CD4-positive, CD25-positive, alpha-beta regulatory T cell (primary cell): Measurements from ENCODE around the gene CBLIF. TPM values are rescaled to one million over a fixed set of nuclear protein-coding genes. Genes with fewer than 3 reads are reported as not detected.

Experiments used
- ATAC-seq, 2 donors: fragments of 150-1000 bp; cut with Tn5 transposase; one replicate each; pipeline ENCODE4 v1.10.0; 2021; ENCODE audit warnings: low read depth in 2 of 2, moderate number of reproducible peaks in 2 of 2, moderate library complexity in 1 of 2
- DNase-seq, 3 donors: peaks; one replicate each; pipeline versions ENCODE4 v3.0.0 to v3.0.0-alpha.2; 2012 to 2022; ENCODE audit warnings: mixed read lengths in 1 of 3
- H3K27ac ChIP-seq: one replicate; pipeline ENCODE4 v1.7.0; 2013; ENCODE audit warnings: mild to moderate bottlenecking, low read length; ENCODE audit not compliant: insufficient read depth, poor library complexity, severe bottlenecking
- H3K27me3 ChIP-seq: one replicate; pipeline ENCODE4 v1.7.0; 2013; ENCODE audit warnings: low read length; ENCODE audit not compliant: control insufficient read depth, insufficient read depth
- H3K36me3 ChIP-seq: one replicate; pipeline ENCODE4 v1.7.0; 2013; ENCODE audit warnings: mild to moderate bottlenecking, low read length, moderate library complexity; ENCODE audit not compliant: control insufficient read depth, insufficient read depth
- H3K4me1 ChIP-seq: 2 replicates; pipeline ENCODE4 v1.7.0; 2013; ENCODE audit warnings: mild to moderate bottlenecking, low read length; ENCODE audit not compliant: insufficient read depth, control insufficient read depth, poor library complexity, severe bottlenecking
- H3K4me3 ChIP-seq: one replicate; pipeline ENCODE4 v1.7.0; 2013; ENCODE audit warnings: low read depth, mild to moderate bottlenecking, low read length, moderate library complexity
- H3K9me3 ChIP-seq, 2 experiments: 1 replicate in 1 of 2; 2 replicates in 1 of 2; pipeline ENCODE4 v1.7.0; 2013; ENCODE audit warnings: low read length in 2 of 2, mild to moderate bottlenecking in 1 of 2, moderate library complexity in 1 of 2; ENCODE audit not compliant: control insufficient read depth in 2 of 2
- H3K27ac Mint-ChIP-seq, 3 donors: one replicate each; pipeline ENCODE4 v1.8.0; 2020 to 2022; ENCODE audit warnings: mild to moderate bottlenecking in 3 of 3, mixed read lengths in 3 of 3, moderate library complexity in 2 of 3
- H3K27me3 Mint-ChIP-seq: one replicate; pipeline ENCODE4 v1.8.0; 2022; ENCODE audit warnings: mild to moderate bottlenecking, mixed read lengths
- H3K36me3 Mint-ChIP-seq: one replicate; pipeline ENCODE4 v1.8.0; 2020; ENCODE audit warnings: mixed read lengths
- H3K4me1 Mint-ChIP-seq, 4 donors: one replicate each; pipeline ENCODE4 v1.8.0; 2020 to 2022; ENCODE audit warnings: mixed read lengths in 4 of 4, mild to moderate bottlenecking in 1 of 4
- H3K4me3 Mint-ChIP-seq, 4 donors: one replicate each; pipeline ENCODE4 v1.8.0; 2020 to 2022; ENCODE audit warnings: mild to moderate bottlenecking in 4 of 4, mixed read lengths in 4 of 4, moderate library complexity in 3 of 4
- H3K9me3 Mint-ChIP-seq, 7 donors: one replicate each; pipeline ENCODE4 v1.8.0; 2020 to 2022; ENCODE audit warnings: mixed read lengths in 7 of 7, mild to moderate bottlenecking in 3 of 7, moderate library complexity in 2 of 7
- polyA plus RNA-seq, 4 donors: library from polyadenylated mRNA; unstranded; fragments of 300-500 nt; fragmentation: Illumina TruSeq; gene quantifications; one replicate each; pipeline ENCODE4 v1.2.3, GENCODE V29; 2021
- total RNA-seq: library from RNA; stranded (reverse); gene quantifications from one replicate; pipeline ENCODE4 v1.2.3, GENCODE V29; 2022

Gene CBLIF
- total and polyA plus RNA-seq, 5 donors from 2014 or later, result not detected

DNA sequence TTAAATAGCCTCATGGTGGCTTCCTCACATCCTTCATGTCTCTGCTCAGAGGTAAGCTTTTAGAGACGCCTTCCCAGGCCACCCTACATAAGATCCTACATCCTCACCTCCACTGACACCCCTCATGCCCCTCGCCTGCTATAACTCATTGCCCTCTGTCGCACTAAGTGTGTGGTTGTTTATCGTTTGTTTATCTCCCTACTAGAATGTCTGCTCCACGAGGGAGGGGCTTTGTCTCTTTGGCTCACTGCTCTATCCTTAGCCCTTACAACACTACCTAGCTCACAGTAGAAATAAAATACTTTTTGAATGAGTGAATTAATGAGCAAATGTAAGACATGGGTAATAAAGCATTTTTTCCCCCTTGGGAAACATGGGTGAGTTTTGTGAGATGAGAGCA is 1.3 kb upstream of the CBLIF start:
- no peak overlapping the region for H3K4me3 ChIP-seq
- Mint-ChIP-seq H3K27ac (no peak overlapping the region), H3K9me3 (peaks cover 0 to 5% (median 0%) of the 10 kb centered on the region in 7 donors), H3K4me1 (no peaks in the 10 kb centered on the region), H3K36me3 (no peaks in the 10 kb centered on the region), H3K27me3 (no peaks in the 10 kb centered on the region), H3K4me3 (no peak overlapping the region)
- H3K4me1 ChIP-seq, result no peaks in the 10 kb centered on the region
- no peaks in the 10 kb centered on the region for H3K27me3 ChIP-seq
- H3K27ac ChIP-seq, result no peak overlapping the region
- no peak for DNase-seq
- ATAC-seq, result no peak
- H3K9me3 ChIP-seq, result no peaks in the 10 kb centered on the region
- H3K36me3 ChIP-seq, result no peaks in the 10 kb centered on the region

DNA sequence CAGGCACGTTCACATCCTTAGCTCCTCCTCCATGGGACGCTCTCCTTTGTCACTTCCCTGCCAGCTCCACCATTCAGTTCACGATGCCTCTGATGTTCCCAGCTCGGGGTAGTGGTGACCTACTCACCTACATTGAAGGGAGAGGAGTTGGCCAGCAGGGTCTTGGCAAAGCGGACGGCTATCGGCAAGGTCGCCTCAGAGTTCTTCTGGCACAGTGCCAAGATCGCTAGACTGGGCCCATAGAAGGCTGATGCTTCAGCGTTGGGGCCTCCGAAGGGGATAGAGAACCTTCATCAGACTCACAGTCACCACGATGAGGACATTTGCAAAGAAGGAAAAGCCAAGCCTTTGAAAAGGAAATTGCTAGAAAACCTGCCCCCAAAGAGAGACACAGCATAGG is 3.0 kb downstream of the CBLIF start:
- Mint-ChIP-seq H3K9me3 (peaks cover 0 to 3% (median 0%) of the 10 kb centered on the region in 7 donors), H3K27ac (no peak overlapping the region), H3K27me3 (peaks cover 5% of the 10 kb centered on the region), H3K4me1 (no peaks in the 10 kb centered on the region), H3K36me3 (no peaks in the 10 kb centered on the region), H3K4me3 (no peak overlapping the region)
- DNase-seq (no peak), ATAC-seq (no peak)
- Histone ChIP-seq H3K27ac (no peak overlapping the region), H3K36me3 (no peaks in the 10 kb centered on the region), H3K4me1 (no peaks in the 10 kb centered on the region), H3K27me3 (no peaks in the 10 kb centered on the region), H3K9me3 (no peaks in the 10 kb centered on the region), H3K4me3 (no peak overlapping the region)

DNA sequence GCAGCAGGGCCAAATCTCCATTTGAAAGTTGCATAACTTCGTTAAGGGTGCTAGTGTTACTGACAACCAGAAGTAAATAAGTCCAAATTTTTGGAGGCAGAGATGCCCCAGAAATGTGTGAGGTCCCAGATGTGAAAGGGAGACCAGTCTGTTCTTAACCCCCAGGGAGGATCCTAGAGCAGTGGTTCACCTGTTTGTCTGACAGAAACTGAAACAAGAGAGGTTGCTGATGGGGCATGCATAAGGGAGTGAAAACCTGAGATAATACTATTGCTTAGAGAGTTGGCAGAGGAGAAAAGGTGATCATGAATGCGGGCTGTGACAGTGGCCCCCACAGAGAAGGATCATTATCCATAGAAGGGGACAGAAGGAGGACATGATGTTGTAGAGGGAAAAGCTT is 3.8 kb downstream of the CBLIF start:
- ATAC-seq (no peak), DNase-seq (no peak)
- Mint-ChIP-seq H3K36me3 (no peaks in the 10 kb centered on the region), H3K27ac (no peak overlapping the region), H3K27me3 (peaks cover 5% of the 10 kb centered on the region), H3K4me1 (no peaks in the 10 kb centered on the region), H3K4me3 (no peak overlapping the region), H3K9me3 (peaks cover 0 to 3% (median 0%) of the 10 kb centered on the region in 7 donors)
- Histone ChIP-seq H3K4me1 (no peaks in the 10 kb centered on the region), H3K27ac (no peak overlapping the region), H3K36me3 (no peaks in the 10 kb centered on the region), H3K4me3 (no peak overlapping the region), H3K27me3 (peaks cover 2% of the 10 kb centered on the region), H3K9me3 (no peaks in the 10 kb centered on the region)

DNA sequence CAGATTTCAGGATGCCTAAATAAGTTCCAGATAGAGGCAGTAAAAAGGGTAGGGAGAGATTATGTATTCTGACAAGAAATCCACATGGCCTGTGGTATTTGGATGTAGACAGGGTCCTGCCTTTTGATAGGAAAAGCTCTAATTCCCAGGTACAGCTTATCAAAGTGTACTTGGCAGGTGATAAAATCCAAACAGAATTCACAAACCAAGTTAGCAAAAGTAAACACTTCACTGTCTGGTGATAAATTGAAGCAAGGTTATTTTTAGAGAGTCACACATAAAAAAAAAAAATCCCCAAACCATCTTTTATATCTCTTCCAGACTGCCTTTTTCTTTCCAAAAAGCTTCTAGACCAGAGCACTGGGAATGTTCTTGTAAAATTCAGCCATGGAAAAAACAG is 5.7 kb downstream of the CBLIF start:
- Mint-ChIP-seq H3K27me3 (peaks cover 5% of the 10 kb centered on the region), H3K4me1 (no peaks in the 10 kb centered on the region), H3K27ac (no peak overlapping the region), H3K4me3 (no peak overlapping the region), H3K36me3 (no peaks in the 10 kb centered on the region), H3K9me3 (no peaks in the 10 kb centered on the region)
- Histone ChIP-seq H3K27ac (no peak overlapping the region), H3K27me3 (peaks cover 2% of the 10 kb centered on the region), H3K9me3 (no peaks in the 10 kb centered on the region), H3K4me1 (no peaks in the 10 kb centered on the region), H3K36me3 (no peaks in the 10 kb centered on the region), H3K4me3 (no peak overlapping the region)
- no peak for ATAC-seq
- DNase-seq, result no peak

- no peaks in the 10 kb centered on the region for H3K36me3 Mint-ChIP-seq
- Histone ChIP-seq H3K4me3 (no peak overlapping the region), H3K4me1 (no peaks in the 10 kb centered on the region), H3K27me3 (peaks cover 2% of the 10 kb centered on the region), H3K36me3 (no peaks in the 10 kb centered on the region), H3K27ac (no peak overlapping the region), H3K9me3 (no peaks in the 10 kb centered on the region)
- H3K4me3 Mint-ChIP-seq, result no peak overlapping the region
- H3K4me1 Mint-ChIP-seq, result no peaks in the 10 kb centered on the region
- no peak overlapping the region for H3K27ac Mint-ChIP-seq
- peaks cover 5% of the 10 kb centered on the region for H3K27me3 Mint-ChIP-seq
- ATAC-seq (no peak), DNase-seq (no peak)
- H3K9me3 Mint-ChIP-seq, result no peaks in the 10 kb centered on the region
These were observed 11.7 kb downstream of the CBLIF start for GRCh38 chr11:59833602-59834001.

DNA sequence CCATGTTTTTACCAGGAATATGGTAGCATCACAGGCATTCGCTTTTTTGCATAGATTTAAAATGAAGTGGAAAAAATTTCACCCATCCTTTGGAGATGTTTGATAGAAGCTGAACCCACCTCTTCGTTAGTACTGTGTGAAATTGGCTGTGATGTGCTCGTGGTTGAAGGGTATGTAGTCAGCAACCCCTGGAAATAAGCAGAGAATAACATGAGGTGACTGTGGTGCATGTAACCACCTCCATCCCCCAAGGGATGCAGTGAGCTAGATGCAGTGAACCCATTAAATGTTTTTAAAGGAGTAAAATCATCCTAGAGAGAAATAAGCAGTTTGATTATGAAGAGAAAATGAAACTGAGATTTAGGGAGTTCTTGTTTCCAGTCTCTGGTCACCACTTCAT is 15.9 kb downstream of the CBLIF start:
- no peak overlapping the region for H3K4me3 Mint-ChIP-seq
- H3K27ac Mint-ChIP-seq, result no peak overlapping the region
- Histone ChIP-seq H3K9me3 (no peaks in the 10 kb centered on the region), H3K27ac (no peak overlapping the region), H3K27me3 (no peaks in the 10 kb centered on the region), H3K36me3 (no peaks in the 10 kb centered on the region), H3K4me1 (no peaks in the 10 kb centered on the region), H3K4me3 (no peak overlapping the region)
- no peaks in the 10 kb centered on the region for H3K4me1 Mint-ChIP-seq
- ATAC-seq, result no peak
- H3K36me3 Mint-ChIP-seq, result no peaks in the 10 kb centered on the region
- H3K9me3 Mint-ChIP-seq, result no peaks in the 10 kb centered on the region
- H3K27me3 Mint-ChIP-seq, result peaks cover 4% of the 10 kb centered on the region
- DNase-seq, result no peak

DNA sequence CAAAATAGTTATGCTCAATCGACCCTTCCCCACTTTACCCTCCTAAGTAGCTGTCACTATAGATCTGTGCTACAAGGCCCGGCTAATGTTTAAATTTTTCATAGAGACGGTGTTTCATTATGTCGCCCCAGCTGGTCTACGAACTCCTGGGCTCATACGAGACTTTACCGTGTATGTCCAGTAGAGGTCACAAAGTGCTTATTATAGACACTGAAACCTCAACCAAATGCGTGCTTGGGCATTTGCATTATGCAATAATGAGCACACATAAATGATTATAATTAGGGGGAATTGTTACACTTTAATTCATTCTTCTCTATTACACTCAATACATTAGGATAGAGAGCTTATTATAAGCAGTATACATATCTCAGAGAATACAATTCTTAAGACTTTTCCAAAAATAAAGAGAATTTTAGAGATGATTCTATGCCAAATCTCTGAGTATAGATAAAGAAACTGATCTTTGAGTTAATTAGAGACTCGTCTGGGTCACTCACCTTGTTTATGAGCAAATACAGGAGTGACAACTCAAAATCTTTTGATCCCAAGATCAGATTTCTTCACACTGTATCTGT is 22.2 kb downstream of the CBLIF start:
- H3K4me1 ChIP-seq, result no peaks in the 10 kb centered on the region
- H3K9me3 ChIP-seq, result no peaks in the 10 kb centered on the region
- DNase-seq (peak in 1 of 3 donors; percentile 65), ATAC-seq (peak; percentile 58 to 66)
- Mint-ChIP-seq H3K27me3 (peaks cover 5% of the 10 kb centered on the region), H3K27ac (peak overlapping the region in 1 of 3 donors; percentile 54), H3K4me1 (peaks cover 0 to 13% (median 8%) of the 10 kb centered on the region in 4 donors), H3K4me3 (no peak overlapping the region), H3K9me3 (peaks cover 0 to 2% (median 0%) of the 10 kb centered on the region in 7 donors), H3K36me3 (no peaks in the 10 kb centered on the region)
- no peaks in the 10 kb centered on the region for H3K36me3 ChIP-seq
- no peak overlapping the region for H3K4me3 ChIP-seq
- no peaks in the 10 kb centered on the region for H3K27me3 ChIP-seq
- H3K27ac ChIP-seq, result no peak overlapping the region

GRCh38 chr11:59818572-59818971 is 26.7 kb downstream of the CBLIF start:
- H3K4me1 ChIP-seq, result no peaks in the 10 kb centered on the region
- no peak overlapping the region for H3K27ac ChIP-seq
- Mint-ChIP-seq H3K27ac (no peak overlapping the region), H3K9me3 (peaks cover 0 to 3% (median 0%) of the 10 kb centered on the region in 7 donors), H3K36me3 (no peaks in the 10 kb centered on the region), H3K4me1 (peaks cover 8 to 17% (median 15%) of the 10 kb centered on the region in 4 donors), H3K27me3 (peaks cover 28% of the 10 kb centered on the region), H3K4me3 (no peak overlapping the region)
- no peak overlapping the region for H3K4me3 ChIP-seq
- DNase-seq (peak in 1 of 3 donors; percentile 45), ATAC-seq (no peak)
- no peaks in the 10 kb centered on the region for H3K9me3 ChIP-seq
- peaks cover 3% of the 10 kb centered on the region for H3K27me3 ChIP-seq
- no peaks in the 10 kb centered on the region for H3K36me3 ChIP-seq
